ENCODE measurements around the gene LASP1. TPM values are rescaled to one million over a fixed set of nuclear protein-coding genes. Genes with fewer than 3 reads are reported as not detected.

Gene LASP1
- polyA plus RNA-seq, 3 donors from 2014 or later, result 94.3 to 171 (median 96.5) TPM

GRCh38 chr17:38958756-38959155, 88.9 kb downstream of the LASP1 start:
- DNase-seq, result no peak
- no peak overlapping the region for H3K4me3 Mint-ChIP-seq
- peaks cover 0 to 1% (median 0%) of the 10 kb centered on the region in 3 donors for H3K27me3 Mint-ChIP-seq (ENCODE audit: low read depth in 3 of 3)
- H3K36me3 Mint-ChIP-seq, result no peaks in the 10 kb centered on the region
- peaks cover 4 to 10% of the 10 kb centered on the region in 2 donors for H3K4me1 Mint-ChIP-seq
- no peaks in the 10 kb centered on the region for H3K9me3 Mint-ChIP-seq
- H3K27ac Mint-ChIP-seq, result no peak overlapping the region

DNA sequence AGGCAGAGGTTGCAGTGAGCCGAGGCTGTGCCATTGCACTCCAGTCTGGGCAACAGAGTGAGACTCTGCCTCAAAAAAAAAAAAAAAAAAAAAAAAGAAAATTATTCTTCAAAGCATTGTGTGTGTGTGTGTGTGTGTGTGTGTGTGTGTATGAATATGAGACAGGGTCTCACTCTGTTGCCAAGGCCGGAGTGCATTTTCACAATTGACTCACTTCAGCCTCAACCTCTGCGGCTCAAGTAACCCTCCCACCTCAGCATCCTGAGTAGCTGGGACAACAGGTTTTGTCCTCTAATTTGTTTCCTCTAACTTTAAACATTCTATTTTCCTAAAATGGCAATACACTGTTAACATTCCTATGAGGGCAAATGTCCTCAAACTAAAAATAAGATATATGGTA, 89.7 kb downstream of the LASP1 start:
- no peaks in the 10 kb centered on the region for H3K9me3 Mint-ChIP-seq
- H3K4me1 Mint-ChIP-seq, result peaks cover 4 to 10% of the 10 kb centered on the region in 2 donors
- H3K4me3 Mint-ChIP-seq, result no peak overlapping the region
- H3K27me3 Mint-ChIP-seq (ENCODE audit: low read depth in 3 of 3), result peaks cover 0 to 1% (median 0%) of the 10 kb centered on the region in 3 donors
- H3K27ac Mint-ChIP-seq, result no peak overlapping the region
- DNase-seq, result no peak
- no peaks in the 10 kb centered on the region for H3K36me3 Mint-ChIP-seq

- Mint-ChIP-seq H3K27ac (no peak overlapping the region), H3K4me3 (no peak overlapping the region), H3K4me1 (peaks cover 4 to 10% of the 10 kb centered on the region in 2 donors), H3K36me3 (no peaks in the 10 kb centered on the region), H3K27me3 (ENCODE audit: low read depth in 3 of 3) (peaks cover 0 to 1% (median 0%) of the 10 kb centered on the region in 3 donors), H3K9me3 (no peaks in the 10 kb centered on the region)
- no peak for DNase-seq
These were observed 90.5 kb downstream of the LASP1 start for GRCh38 chr17:38960402-38960801.

DNA sequence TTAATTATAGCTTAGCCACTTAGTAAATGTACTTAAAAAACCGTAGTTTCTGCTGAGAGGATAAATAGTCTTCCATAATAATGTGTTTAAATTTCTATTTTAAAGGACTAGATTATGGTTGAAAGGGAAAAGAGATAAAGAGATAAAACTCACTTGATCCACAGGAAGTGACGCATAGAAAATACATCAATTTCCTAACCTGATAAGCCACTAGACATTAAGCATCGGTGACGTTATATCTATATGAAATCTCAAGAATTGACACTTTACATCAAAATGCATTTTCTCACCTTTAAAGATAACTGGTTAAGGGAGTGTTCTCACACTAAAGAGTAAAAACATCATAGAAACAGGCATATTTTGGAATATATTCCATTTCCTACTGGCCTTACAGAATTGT, 91.6 kb downstream of the LASP1 start:
- Mint-ChIP-seq H3K27ac (no peak overlapping the region), H3K4me3 (no peak overlapping the region), H3K36me3 (no peaks in the 10 kb centered on the region), H3K27me3 (ENCODE audit: low read depth in 3 of 3) (peaks cover 0 to 1% (median 0%) of the 10 kb centered on the region in 3 donors), H3K9me3 (no peaks in the 10 kb centered on the region), H3K4me1 (peaks cover 4 to 10% of the 10 kb centered on the region in 2 donors)
- DNase-seq, result no peak

- Mint-ChIP-seq H3K9me3 (no peaks in the 10 kb centered on the region), H3K4me1 (peaks cover 12 to 13% of the 10 kb centered on the region in 2 donors), H3K27ac (peak within 1 kb of the TSS; percentile 60 to 92 (median 82)), H3K36me3 (no peaks in the 10 kb centered on the region), H3K27me3 (ENCODE audit: low read depth in 3 of 3) (peaks cover 0 to 1% (median 0%) of the 10 kb centered on the region in 3 donors), H3K4me3 (peak within 1 kb of the TSS; percentile 80 to 88 (median 84))
- DNase-seq, result peak; percentile 77 to 80 (median 78)
These were observed 97.5 kb downstream of the LASP1 start, which contains the start of gene FBXO47 for GRCh38 chr17:38967290-38967738. Gene FBXO47, minus strand, starts transcription at chr17:38967403. Its CDS starts 4,378 bp downstream, at chr17:38963025.

DNA sequence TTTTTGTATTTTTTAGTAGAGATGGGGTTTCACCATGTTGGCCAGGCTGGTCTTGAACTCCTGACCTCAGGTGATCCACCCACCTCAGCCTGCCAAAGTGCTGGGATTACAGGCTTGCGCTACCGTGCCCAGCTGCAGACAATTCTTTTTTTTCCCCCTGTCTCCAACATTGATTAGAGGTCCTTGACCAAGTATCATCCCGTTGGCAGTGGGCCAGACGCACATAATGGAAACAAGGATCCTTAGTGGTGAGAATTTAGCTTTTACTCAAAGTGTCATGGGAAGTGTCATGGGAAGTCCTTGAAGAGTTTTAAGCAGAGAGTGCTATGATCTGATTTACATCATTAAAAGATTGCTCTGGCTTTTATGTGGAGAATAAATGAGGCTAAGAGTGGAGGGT, 99.4 kb downstream of the LASP1 start:
- Mint-ChIP-seq H3K36me3 (no peaks in the 10 kb centered on the region), H3K4me3 (no peak overlapping the region)

GRCh38 chr17:38970128-38970527, 100.3 kb downstream of the LASP1 start:
- Mint-ChIP-seq H3K27ac (no peak overlapping the region), H3K36me3 (no peaks in the 10 kb centered on the region), H3K4me1 (peaks cover 12 to 13% of the 10 kb centered on the region in 2 donors), H3K9me3 (no peaks in the 10 kb centered on the region), H3K4me3 (no peak overlapping the region), H3K27me3 (ENCODE audit: low read depth in 3 of 3) (no peaks in the 10 kb centered on the region)
- no peak for DNase-seq

More for the DNA sequence above, 99.4 kb downstream of the LASP1 start:
- Mint-ChIP-seq H3K9me3 (no peaks in the 10 kb centered on the region), H3K27me3 (ENCODE audit: low read depth in 3 of 3) (no peaks in the 10 kb centered on the region), H3K27ac (no peak overlapping the region), H3K4me1 (peaks cover 12 to 13% of the 10 kb centered on the region in 2 donors)
- no peak for DNase-seq

GRCh38 chr17:38970804-38971203, 100.9 kb downstream of the LASP1 start:
- Mint-ChIP-seq H3K4me1 (peaks cover 14 to 16% of the 10 kb centered on the region in 2 donors), H3K27ac (no peak overlapping the region), H3K4me3 (no peak overlapping the region), H3K36me3 (no peaks in the 10 kb centered on the region), H3K9me3 (no peaks in the 10 kb centered on the region), H3K27me3 (ENCODE audit: low read depth in 3 of 3) (no peaks in the 10 kb centered on the region)
- DNase-seq, result no peak

Other genes with a start within 250 kb of the LASP1 start
- gene EPOP, start 195.1 kb upstream of the LASP1 start, polyA plus RNA-seq, result not detected
- gene MLLT6, start 164.8 kb upstream of the LASP1 start, polyA plus RNA-seq, result 10 to 100 TPM in 1 of 3 donors, 1 to 10 TPM in 2; 3.8 to 24.5 (median 7.4) TPM
- 100 to 1,000 TPM; 143 to 197 (median 160) TPM for gene CISD3, start 139.7 kb upstream of the LASP1 start, polyA plus RNA-seq
- gene PCGF2, start 121.7 kb upstream of the LASP1 start, polyA plus RNA-seq, result not detected
- 100 to 1,000 TPM; 509 to 821 (median 662) TPM for gene PSMB3, start 117.3 kb upstream of the LASP1 start, polyA plus RNA-seq
- 10 to 100 TPM in 2 of 3 donors, 1 to 10 TPM in 1; 6.2 to 15.4 (median 12.5) TPM for gene PIP4K2B, start 70.5 kb upstream of the LASP1 start, polyA plus RNA-seq
- 10 to 100 TPM in 1 of 3 donors, 1 to 10 TPM in 2; 4.3 to 11.1 (median 5.2) TPM for gene CWC25, start 44.7 kb upstream of the LASP1 start, polyA plus RNA-seq
- 100 to 1,000 TPM; 285 to 713 (median 532) TPM for gene RPL23, start 16.3 kb upstream of the LASP1 start, polyA plus RNA-seq
- gene FBXO47, start 97.3 kb downstream of the LASP1 start, polyA plus RNA-seq, result not detected

Data from immature natural killer cell (primary cell).